Stimulated activated CD4-positive, alpha-beta T cell treated with anti-CD3 and anti-CD28 coated beads, Interleukin-1b, Interleukin-23, amount 100 ng/mL, for 48 hours (primary cell): ENCODE results near the gene SLC25A10.

Experiments used
- DNase-seq: peaks from one replicate; pipeline ENCODE4 v3.0.0-alpha.2; 2020

Gene SLC25A10

GRCh38 chr17:81687770-81688541, 24.1 kb upstream of the SLC25A10 start:
- DNase-seq, result no peak

GRCh38 chr17:81688616-81689015, 23.5 kb upstream of the SLC25A10 start:
- no peak for DNase-seq

- DNase-seq, result no peak
Observed at GRCh38 chr17:81690066-81690465, 22.0 kb upstream of the SLC25A10 start.

- no peak for DNase-seq
Observed at GRCh38 chr17:81690549-81690948, 21.5 kb upstream of the SLC25A10 start.

- no peak for DNase-seq
Observed at GRCh38 chr17:81691196-81691595, 20.9 kb upstream of the SLC25A10 start.

- DNase-seq, result no peak
Observed at GRCh38 chr17:81691608-81692007, 20.5 kb upstream of the SLC25A10 start.

- DNase-seq, result no peak
Observed at GRCh38 chr17:81693509-81694210, 18.4 kb upstream of the SLC25A10 start.

- DNase-seq, result no peak
Observed at GRCh38 chr17:81694810-81695209, 17.3 kb upstream of the SLC25A10 start.

GRCh38 chr17:81695211-81695610, 16.9 kb upstream of the SLC25A10 start:
- no peak for DNase-seq

GRCh38 chr17:81695801-81696200, 16.3 kb upstream of the SLC25A10 start:
- no peak for DNase-seq

- no peak for DNase-seq
Observed at GRCh38 chr17:81696218-81696941, 15.7 kb upstream of the SLC25A10 start.

GRCh38 chr17:81697261-81698044, 14.6 kb upstream of the SLC25A10 start:
- DNase-seq, result no peak

GRCh38 chr17:81700353-81701287, 11.5 kb upstream of the SLC25A10 start:
- no peak for DNase-seq

- DNase-seq, result no peak
Observed at GRCh38 chr17:81701288-81702071, 10.6 kb upstream of the SLC25A10 start.

GRCh38 chr17:81702934-81703746, 8.9 kb upstream of the SLC25A10 start, which contains the start of gene MRPL12:
Gene MRPL12, plus strand, starts transcription at chr17:81703367. Its CDS starts 135 bp downstream, at chr17:81703502.
- peak; percentile 89 for DNase-seq

GRCh38 chr17:81703747-81704654, 8.1 kb upstream of the SLC25A10 start:
- DNase-seq, result no peak

- DNase-seq, result no peak
Observed at GRCh38 chr17:81705518-81706231, 6.4 kb upstream of the SLC25A10 start.

GRCh38 chr17:81706232-81706611, 5.9 kb upstream of the SLC25A10 start:
- DNase-seq, result no peak
